HUES64 (cell line): ENCODE results near the gene CYP27B1.

Experiments
- H3K27ac ChIP-seq: 2 replicates; pipeline ENCODE4 v1.7.0; 2013; ENCODE audit warnings: low read depth, low read length, inconsistent platforms
- H3K27me3 ChIP-seq: 2 replicates; pipeline ENCODE4 v1.6.1; 2013; ENCODE audit warnings: mild to moderate bottlenecking, low read length; ENCODE audit not compliant: insufficient read depth
- H3K36me3 ChIP-seq: 2 replicates; pipeline ENCODE4 v1.6.1; 2013; ENCODE audit warnings: mild to moderate bottlenecking, low read length; ENCODE audit not compliant: insufficient read depth
- H3K4me1 ChIP-seq: 2 replicates; pipeline ENCODE4 v1.6.1; 2013; ENCODE audit warnings: mild to moderate bottlenecking, low read length, moderate library complexity; ENCODE audit not compliant: insufficient read depth
- H3K4me3 ChIP-seq: 2 replicates; pipeline ENCODE4 v1.5.1; 2013; ENCODE audit warnings: mild to moderate bottlenecking, low read length, moderate library complexity
- H3K9ac ChIP-seq: 2 replicates; pipeline ENCODE4 v1.6.1; 2013; ENCODE audit warnings: mild to moderate bottlenecking, low read depth, low read length
- H3K9me3 ChIP-seq: 2 replicates; pipeline ENCODE4 v1.6.1; 2013; ENCODE audit warnings: low read depth, low read length; ENCODE audit not compliant: insufficient read depth
- WGBS: fragments of 150-250, 120-280 bp; methylation state at CpG from one replicate; pipeline ENCODE4 v1.1.7; 2013; ENCODE audit warnings: missing lambda C conversion rate; 5-methylcytosine and 5-hydroxymethylcytosine counted together

CYP27B1 gene

DNA sequence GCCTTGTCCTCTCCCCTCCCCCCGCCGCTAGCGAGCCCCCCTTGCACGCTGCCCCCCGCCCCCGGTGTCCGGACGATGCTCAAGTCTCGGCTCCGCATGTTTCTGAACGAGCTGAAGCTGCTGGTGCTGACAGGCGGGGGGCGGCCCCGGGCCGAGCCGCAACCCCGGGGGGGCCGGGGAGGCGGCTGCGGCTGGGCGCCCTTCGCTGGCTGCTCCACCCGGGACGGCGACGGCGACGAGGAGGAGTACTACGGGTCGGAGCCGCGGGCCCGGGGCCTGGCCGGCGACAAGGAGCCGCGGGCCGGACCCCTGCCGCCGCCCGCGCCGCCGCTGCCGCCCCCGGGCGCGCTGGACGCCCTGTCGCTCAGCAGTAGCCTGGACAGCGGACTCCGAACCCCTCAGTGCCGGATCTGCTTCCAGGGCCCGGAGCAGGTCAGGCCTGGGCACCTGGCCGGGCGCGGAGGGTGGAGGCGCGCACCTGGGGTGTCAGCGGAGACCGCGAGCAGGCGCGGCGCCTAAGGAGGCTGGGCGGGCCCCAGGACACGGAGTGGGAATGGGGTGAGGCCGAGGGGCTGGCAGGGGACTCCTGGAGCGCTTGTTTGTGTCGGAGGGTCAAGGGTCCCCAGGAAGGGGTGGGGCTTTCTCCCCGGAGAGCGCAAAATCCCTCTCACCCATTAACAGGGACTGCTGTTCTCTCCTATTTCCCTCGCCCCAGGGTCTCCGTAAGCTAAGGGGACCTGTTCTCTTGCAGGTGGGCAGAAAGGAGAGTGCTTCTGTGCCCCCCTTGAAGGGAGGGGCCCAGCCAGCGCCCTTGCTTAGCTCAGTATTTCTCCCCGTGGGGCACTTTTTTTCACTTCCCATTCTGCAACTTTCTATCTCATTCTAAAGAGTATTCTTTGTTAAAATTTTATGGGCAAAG lies 11.2 kb downstream of the CYP27B1 start:
- Histone ChIP-seq H3K27me3 (peaks cover 47% of the 10 kb centered on the region), H3K36me3 (peaks cover 4% of the 10 kb centered on the region), H3K9me3 (no peaks in the 10 kb centered on the region), H3K4me1 (peaks cover 18% of the 10 kb centered on the region), H3K27ac (no peak overlapping the region), H3K9ac (no peak overlapping the region), H3K4me3 (peak overlapping the region; percentile 47)
- under 1% methylated on average over 75 of the region's 76 CpGs for WGBS

DNA sequence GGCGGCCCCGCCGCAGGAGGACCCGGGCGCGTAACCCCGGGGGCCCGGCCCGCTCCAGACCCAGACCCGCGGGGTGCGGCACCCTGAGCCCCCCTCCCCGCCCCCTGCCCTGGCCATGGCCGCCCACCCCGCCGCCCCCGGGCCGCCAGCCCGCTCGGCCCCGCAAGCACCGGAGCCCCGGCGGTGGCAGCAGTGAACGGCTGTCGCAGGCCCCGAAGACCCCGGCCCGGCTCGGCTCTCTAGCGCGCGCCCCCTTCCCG lies 11.8 kb downstream of the CYP27B1 start:
- under 1% methylated on average over 33 of the region's 34 CpGs for WGBS
- Histone ChIP-seq H3K9ac (no peak overlapping the region), H3K27ac (no peak overlapping the region), H3K4me3 (peak overlapping the region; percentile 43), H3K27me3 (peaks cover 47% of the 10 kb centered on the region), H3K36me3 (peaks cover 9% of the 10 kb centered on the region), H3K4me1 (peaks cover 18% of the 10 kb centered on the region), H3K9me3 (no peaks in the 10 kb centered on the region)

DNA sequence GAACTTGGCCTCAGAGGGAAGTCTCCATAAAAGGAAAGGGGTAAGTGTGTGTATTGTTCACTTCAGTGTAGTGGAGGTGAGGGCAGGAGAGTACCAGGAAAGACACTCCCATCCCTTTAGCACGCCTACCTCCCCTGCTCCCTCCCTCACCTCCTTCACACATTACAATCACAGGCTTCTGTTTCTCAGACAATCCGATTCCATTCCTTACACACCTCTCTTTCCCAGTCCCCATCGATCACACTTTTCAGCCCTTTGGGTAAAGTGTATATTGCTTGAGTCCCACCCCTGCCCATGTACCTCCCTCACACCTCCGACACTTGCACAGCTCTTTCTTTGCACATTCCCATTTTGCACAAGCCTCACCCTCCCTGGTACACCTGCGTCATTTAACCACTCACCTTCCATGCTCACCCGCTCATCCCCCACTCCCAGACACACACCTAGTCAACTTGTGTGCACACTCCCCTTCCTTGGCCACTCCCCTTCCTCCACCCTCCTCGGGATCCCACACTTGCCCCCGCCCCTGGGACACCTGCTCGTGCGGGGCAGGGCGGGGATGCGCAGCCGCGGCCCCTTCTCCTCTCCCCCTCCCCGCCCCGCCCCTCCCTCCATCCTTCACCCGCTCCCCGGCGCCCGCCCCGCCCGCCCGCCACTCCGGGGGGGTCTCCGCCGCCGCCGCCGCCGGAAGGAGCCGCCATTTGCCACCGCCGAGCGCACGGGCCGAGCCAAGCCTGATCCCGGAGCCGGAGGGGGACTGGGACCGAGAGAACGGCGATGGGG lies 12.3 kb downstream of the CYP27B1 start, which contains the start of gene MARCHF9:
Gene MARCHF9 (plus strand): TSS at position 693 of the 783 bp plus-strand sequence. CDS start 426 bp downstream, outside the sequence.
- peaks cover 47% of the 10 kb centered on the region for H3K27me3 ChIP-seq
- no peak within 1 kb of the TSS for H3K9ac ChIP-seq

GRCh38 chr12:57753756-57754337 lies 13.0 kb downstream of the CYP27B1 start:
- Histone ChIP-seq H3K9me3 (no peaks in the 10 kb centered on the region), H3K36me3 (peaks cover 19% of the 10 kb centered on the region), H3K4me3 (peak overlapping the region; percentile 74), H3K4me1 (peaks cover 18% of the 10 kb centered on the region), H3K27ac (no peak overlapping the region), H3K27me3 (peaks cover 47% of the 10 kb centered on the region), H3K9ac (no peak overlapping the region)
- WGBS = 14% methylated on average over 1 of the region's 1 CpG

More for the DNA sequence above, 12.3 kb downstream of the CYP27B1 start, which contains the start of gene MARCHF9:
- no peak within 1 kb of the TSS for H3K27ac ChIP-seq
- peaks cover 12% of the 10 kb centered on the region for H3K36me3 ChIP-seq
- H3K9me3 ChIP-seq = no peaks in the 10 kb centered on the region
- under 1% methylated on average over 34 of the region's 41 CpGs for WGBS
- H3K4me1 ChIP-seq = peaks cover 18% of the 10 kb centered on the region
- H3K4me3 ChIP-seq = peak within 1 kb of the TSS; percentile 74

DNA sequence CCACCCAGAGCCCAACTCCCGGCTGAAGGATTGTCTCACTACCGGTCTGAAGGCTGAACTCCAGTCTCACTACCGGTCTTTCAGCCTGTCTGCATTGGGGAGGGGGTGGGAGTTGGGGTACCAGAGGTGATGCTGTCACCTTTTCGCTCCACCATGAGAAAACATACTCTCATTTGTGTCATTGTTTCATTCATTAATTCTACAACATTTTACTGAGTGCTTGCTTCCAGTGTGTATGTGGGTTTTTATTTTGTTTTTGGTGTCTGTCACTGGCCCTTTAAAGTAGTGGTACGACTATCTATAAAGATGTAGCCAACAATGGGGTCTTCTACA lies 14.2 kb downstream of the CYP27B1 start:
- H3K4me3 ChIP-seq = peak overlapping the region; percentile 37
- H3K27me3 ChIP-seq = peaks cover 41% of the 10 kb centered on the region
- no peak overlapping the region for H3K27ac ChIP-seq
- 9% methylated on average over 4 of the region's 5 CpGs for WGBS
- H3K4me1 ChIP-seq = peaks cover 18% of the 10 kb centered on the region
- no peaks in the 10 kb centered on the region for H3K9me3 ChIP-seq
- H3K36me3 ChIP-seq = peaks cover 30% of the 10 kb centered on the region
- H3K9ac ChIP-seq = no peak overlapping the region

DNA sequence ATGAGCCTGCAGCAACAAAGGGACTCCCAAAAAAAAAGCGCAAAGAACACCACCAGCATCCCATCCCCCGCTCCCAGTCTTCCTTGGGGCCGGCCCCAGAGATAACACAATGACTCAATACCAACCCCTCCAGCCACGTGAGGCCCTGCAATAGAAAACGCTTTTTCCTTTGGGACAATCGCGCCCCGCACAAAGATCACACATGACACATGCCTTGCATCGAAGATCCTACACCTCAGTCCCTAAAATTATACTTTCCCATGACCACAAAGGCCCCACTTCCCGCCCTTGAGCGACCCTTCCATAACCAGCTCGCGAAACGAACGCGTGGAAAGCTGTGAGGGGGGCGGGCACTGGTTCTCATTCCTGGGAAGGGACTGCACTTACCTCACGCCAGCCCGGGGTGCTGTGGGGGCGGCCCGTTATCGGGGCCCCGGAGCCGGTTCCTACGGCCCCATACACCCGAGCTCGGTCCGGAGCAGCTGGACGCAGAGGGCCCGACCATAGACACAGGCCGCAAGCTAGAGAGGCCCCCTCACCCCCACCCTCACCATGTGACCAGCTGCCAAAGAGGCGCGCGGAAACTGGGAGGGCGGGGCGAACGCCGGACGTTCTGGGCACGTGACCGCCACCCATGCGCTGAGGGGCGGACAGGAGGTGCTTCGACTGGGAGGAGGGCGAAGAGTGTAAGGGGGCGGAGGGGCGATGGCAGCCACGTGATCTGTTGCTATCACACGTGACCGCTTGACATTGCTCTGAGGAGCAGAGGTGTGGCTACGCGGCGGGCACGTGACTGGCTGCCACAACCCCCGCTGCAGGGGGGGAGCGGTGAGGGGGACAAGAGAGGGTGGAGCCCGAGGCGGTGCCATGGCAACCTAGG lies 14.8 kb downstream of the CYP27B1 start, which contains the start of gene CDK4:
Gene CDK4 (minus strand): TSS at position 523 of the 880 bp plus-strand sequence. CDS start 593 bp downstream, outside the sequence.
- Histone ChIP-seq H3K9ac (peak within 1 kb of the TSS; percentile 94), H3K27me3 (peaks cover 35% of the 10 kb centered on the region), H3K9me3 (no peaks in the 10 kb centered on the region), H3K4me3 (peak within 1 kb of the TSS; percentile 87), H3K4me1 (peaks cover 18% of the 10 kb centered on the region), H3K27ac (peak within 1 kb of the TSS; percentile 70), H3K36me3 (peaks cover 36% of the 10 kb centered on the region)
- under 1% methylated on average over 58 of the region's 58 CpGs for WGBS

- Histone ChIP-seq H3K4me3 (peak overlapping the region; percentile 87), H3K4me1 (peaks cover 17% of the 10 kb centered on the region), H3K27me3 (peaks cover 28% of the 10 kb centered on the region), H3K9me3 (no peaks in the 10 kb centered on the region), H3K36me3 (peaks cover 42% of the 10 kb centered on the region), H3K27ac (peak overlapping the region; percentile 70; the same call in 1 of the 2 replicates), H3K9ac (peak overlapping the region; percentile 94)
- whole genome bisulfite sequencing = 10% methylated on average over 8 of the region's 8 CpGs
These were observed 15.5 kb downstream of the CYP27B1 start for GRCh38 chr12:57751432-57751787.

GRCh38 chr12:57750561-57751431 lies 16.1 kb downstream of the CYP27B1 start:
- Histone ChIP-seq H3K4me1 (peaks cover 12% of the 10 kb centered on the region), H3K27me3 (peaks cover 22% of the 10 kb centered on the region), H3K9me3 (no peaks in the 10 kb centered on the region), H3K27ac (no peak overlapping the region; the same call in 1 of the 2 replicates), H3K4me3 (peak overlapping the region; percentile 87), H3K36me3 (peaks cover 48% of the 10 kb centered on the region), H3K9ac (peak overlapping the region; percentile 94)
- WGBS = 91% methylated on average over 15 of the region's 15 CpGs

DNA sequence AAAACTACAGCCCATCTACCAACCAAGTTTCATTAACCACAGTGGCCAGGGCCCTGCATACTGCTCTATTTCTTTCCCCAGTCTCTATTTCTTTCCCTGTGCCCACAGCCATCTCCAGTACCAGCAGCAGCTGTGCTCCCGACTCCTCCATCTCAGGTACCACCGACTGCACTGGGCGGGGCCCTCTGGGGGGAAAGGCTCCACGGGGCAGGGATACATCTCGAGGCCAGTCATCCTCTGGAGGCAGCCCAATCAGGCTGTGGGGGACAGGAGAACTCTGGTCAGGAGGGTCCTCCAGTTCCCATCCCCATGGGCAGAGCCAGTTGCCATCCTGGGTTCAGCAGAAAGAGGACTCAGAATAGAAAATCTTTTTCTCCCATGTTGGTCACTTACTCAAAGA lies 17.8 kb downstream of the CYP27B1 start:
- no peak overlapping the region for H3K27ac ChIP-seq

DNA sequence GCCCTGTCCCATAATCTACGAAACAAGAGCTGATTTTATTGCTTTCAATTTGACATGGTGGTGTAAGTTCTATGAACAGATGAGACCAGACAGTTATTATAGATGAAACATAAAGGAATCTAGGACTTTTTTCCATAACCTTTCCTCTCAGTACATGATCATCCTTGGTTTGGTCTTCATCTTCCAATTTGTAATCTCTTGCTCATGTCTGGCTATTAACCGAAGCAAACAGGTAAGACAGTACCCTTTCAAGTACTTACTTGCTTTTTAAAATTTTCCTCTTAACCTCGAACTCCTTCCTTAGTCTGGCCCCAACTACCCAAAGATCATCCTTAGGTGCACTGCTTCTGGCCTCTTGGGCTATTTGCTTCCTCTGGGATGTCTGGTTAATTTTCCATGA lies 20.9 kb downstream of the CYP27B1 start:
- no peak overlapping the region for H3K9ac ChIP-seq
- H3K27ac ChIP-seq = no peak overlapping the region
- peaks cover 21% of the 10 kb centered on the region for H3K27me3 ChIP-seq
- WGBS = 91% methylated on average over 3 of the region's 3 CpGs
- peak overlapping the region; percentile 67 for H3K4me3 ChIP-seq
- H3K4me1 ChIP-seq = no peaks in the 10 kb centered on the region; the same call in 1 of the 2 replicates
- no peaks in the 10 kb centered on the region for H3K9me3 ChIP-seq
- peaks cover 49% of the 10 kb centered on the region for H3K36me3 ChIP-seq

More for the DNA sequence above, 17.8 kb downstream of the CYP27B1 start:
- peaks cover 49% of the 10 kb centered on the region for H3K36me3 ChIP-seq
- 96% methylated on average over 5 of the region's 5 CpGs for WGBS
- H3K9me3 ChIP-seq = no peaks in the 10 kb centered on the region
- H3K9ac ChIP-seq = no peak overlapping the region
- H3K27me3 ChIP-seq = peaks cover 12% of the 10 kb centered on the region
- H3K4me3 ChIP-seq = no peak overlapping the region
- H3K4me1 ChIP-seq = peaks cover 11% of the 10 kb centered on the region
